Stimulated activated CD4-positive, alpha-beta T cell treated with anti-CD3 and anti-CD28 coated beads, TNF-alpha, amount 100 ng/mL, for 4 hours (primary cell): Measurements from ENCODE around the gene NTHL1.
"Not testable (repeated sequence)": the region's sequence is repeated elsewhere in the genome, so short reads cannot be mapped to it uniquely, and the experiment has no call there.

Source experiments
- DNase-seq, 3 experiments: peaks; one replicate each; pipeline ENCODE4 v3.0.0-alpha.2; 2020; ENCODE audit warnings: low read depth in 3 of 3

Gene NTHL1

GRCh38 chr16:2042171-2042985, 5.3 kb downstream of the NTHL1 start:
- no peak for DNase-seq

- no peak for DNase-seq
Measured at GRCh38 chr16:2040787-2041522, 6.7 kb downstream of the NTHL1 start.

- no peak for DNase-seq
Measured at GRCh38 chr16:2040041-2040786, 7.4 kb downstream of the NTHL1 start.

- no peak for DNase-seq
Measured at GRCh38 chr16:2039274-2040031, 8.2 kb downstream of the NTHL1 start.

- no peak for DNase-seq
Measured at GRCh38 chr16:2038382-2039231, 9.0 kb downstream of the NTHL1 start.

GRCh38 chr16:2037647-2038381, 9.8 kb downstream of the NTHL1 start:
- no peak for DNase-seq

- no peak for DNase-seq
Measured at GRCh38 chr16:2037115-2037514, 10.5 kb downstream of the NTHL1 start.

GRCh38 chr16:2036200-2036966, 11.3 kb downstream of the NTHL1 start:
- DNase-seq, result no peak

- no peak for DNase-seq
Measured at GRCh38 chr16:2035431-2036199, 12.0 kb downstream of the NTHL1 start.

GRCh38 chr16:2034696-2035430, 12.8 kb downstream of the NTHL1 start:
- DNase-seq, result no peak

GRCh38 chr16:2033909-2034695, 13.5 kb downstream of the NTHL1 start:
- not testable (repeated sequence) for DNase-seq

GRCh38 chr16:2033057-2033908, 14.4 kb downstream of the NTHL1 start:
- DNase-seq, result no peak

GRCh38 chr16:2032285-2033056, 15.2 kb downstream of the NTHL1 start:
- DNase-seq, result no peak

GRCh38 chr16:2031081-2031577, 16.5 kb downstream of the NTHL1 start:
- no peak for DNase-seq

GRCh38 chr16:2030036-2030435, 17.6 kb downstream of the NTHL1 start:
- no peak for DNase-seq
